ENCODE results near the gene NRXN3.

The NRXN3 gene

GRCh38 chr14:78359581-78359980, 189.4 kb downstream of the NRXN3 start:
- H3K4me3 ChIP-seq (ENCODE audit: low read depth, low read length), result no peak overlapping the region
- no peak for DNase-seq (ENCODE audit: low read depth)
- no peak for TF ChIP-seq CTCF (IDR thresholded peaks at IDR 0.05; ENCODE audit: low read depth, low read length, missing control alignments)
- in situ Hi-C loops (cut with HindIII; ENCODE audit: low sequenced_read_pairs), result no loop called here

GRCh38 chr14:78363008-78363407, 192.8 kb downstream of the NRXN3 start:
- TF ChIP-seq CTCF (IDR thresholded peaks at IDR 0.05; ENCODE audit: low read depth, low read length, missing control alignments), result no peak
- H3K4me3 ChIP-seq (ENCODE audit: low read depth, low read length), result no peak overlapping the region
- in situ Hi-C loops (cut with HindIII; ENCODE audit: low sequenced_read_pairs), result no loop called here

GRCh38 chr14:78367355-78367754, 197.2 kb downstream of the NRXN3 start:
- H3K4me3 ChIP-seq (ENCODE audit: low read depth, low read length), result no peak overlapping the region
- in situ Hi-C loops (cut with HindIII; ENCODE audit: low sequenced_read_pairs), result no loop called here
- DNase-seq (ENCODE audit: low read depth), result no peak
- TF ChIP-seq CTCF (IDR thresholded peaks at IDR 0.05; ENCODE audit: low read depth, low read length, missing control alignments), result no peak

More at GRCh38 chr14:78363008-78363407, 192.8 kb downstream of the NRXN3 start:
- DNase-seq (ENCODE audit: low read depth), result no peak

GRCh38 chr14:78383060-78383459, 212.9 kb downstream of the NRXN3 start:
- H3K4me3 ChIP-seq (ENCODE audit: low read depth, low read length), result no peak overlapping the region
- in situ Hi-C loops (cut with HindIII; ENCODE audit: low sequenced_read_pairs), result no loop called here
- no peak for TF ChIP-seq CTCF (IDR thresholded peaks at IDR 0.05; ENCODE audit: low read depth, low read length, missing control alignments)
- DNase-seq (ENCODE audit: low read depth), result no peak

GRCh38 chr14:78398216-78398615, 228.0 kb downstream of the NRXN3 start:
- no peak for TF ChIP-seq CTCF (IDR thresholded peaks at IDR 0.05; ENCODE audit: low read depth, low read length, missing control alignments)
- H3K4me3 ChIP-seq (ENCODE audit: low read depth, low read length), result no peak overlapping the region
- no peak for DNase-seq (ENCODE audit: low read depth)
- in situ Hi-C loops (cut with HindIII; ENCODE audit: low sequenced_read_pairs), result no loop called here

- no peak for TF ChIP-seq CTCF (IDR thresholded peaks at IDR 0.05; ENCODE audit: low read depth, low read length, missing control alignments)
- in situ Hi-C loops (cut with HindIII; ENCODE audit: low sequenced_read_pairs), result no loop called here
- DNase-seq (ENCODE audit: low read depth), result peak; percentile 55
These were observed 229.2 kb downstream of the NRXN3 start for GRCh38 chr14:78399316-78399889.

More at GRCh38 chr14:78399316-78399889, 229.2 kb downstream of the NRXN3 start:
- no peak overlapping the region for H3K4me3 ChIP-seq (ENCODE audit: low read depth, low read length)

Measured in astrocyte of the cerebellum (primary cell).